A549 (cell line): ENCODE measurements around the gene CYGB.

Experiments
- CTCF ChIP-seq: fragments of >200 bp; sonication (Bioruptor Twin); formaldehyde crosslinking; IDR thresholded peaks from 3 replicates; pipeline ENCODE4 v1.5.1; 2016
- E2F6 ChIP-seq: IDR thresholded peaks from 2 replicates; pipeline ENCODE4 v1.6.1; 2012; ENCODE audit warnings: low read depth, borderline replicate concordance

GRCh38 chr17:76577876-76578275 is 40.4 kb upstream of the CYGB start:
- TF ChIP-seq E2F6 (no peak), CTCF (no peak)
